Transverse colon (tissue), 3 donors: Measurements from ENCODE around the gene DNHD1.

Experiments
- POLR2A ChIP-seq: fragments of 450-650 bp; IDR thresholded peaks from one replicate; pipeline ENCODE4 v1.6.1; 2016; ENCODE audit warnings: antibody characterized with exemption, mild to moderate bottlenecking, moderate library complexity
- TF ChIP-seq, protein P1 (sequence below), 5 experiments: fragments of 200-600 bp in 3 of 5; fragments of 450-650 bp in 2 of 5; sonication (generic) in 3 of 5; IDR thresholded peaks; 1 replicate in 2 of 5; 2 replicates in 3 of 5; pipeline ENCODE4 v1.5.1; 2016 to 2017; ENCODE audit warnings: antibody characterized with exemption in 5 of 5, inconsistent platforms in 3 of 5, mild to moderate bottlenecking in 2 of 5, moderate library complexity in 1 of 5

GRCh38 chr11:6455070-6455469, 42.0 kb upstream of the DNHD1 start:
- TF ChIP-seq, protein P1, sequence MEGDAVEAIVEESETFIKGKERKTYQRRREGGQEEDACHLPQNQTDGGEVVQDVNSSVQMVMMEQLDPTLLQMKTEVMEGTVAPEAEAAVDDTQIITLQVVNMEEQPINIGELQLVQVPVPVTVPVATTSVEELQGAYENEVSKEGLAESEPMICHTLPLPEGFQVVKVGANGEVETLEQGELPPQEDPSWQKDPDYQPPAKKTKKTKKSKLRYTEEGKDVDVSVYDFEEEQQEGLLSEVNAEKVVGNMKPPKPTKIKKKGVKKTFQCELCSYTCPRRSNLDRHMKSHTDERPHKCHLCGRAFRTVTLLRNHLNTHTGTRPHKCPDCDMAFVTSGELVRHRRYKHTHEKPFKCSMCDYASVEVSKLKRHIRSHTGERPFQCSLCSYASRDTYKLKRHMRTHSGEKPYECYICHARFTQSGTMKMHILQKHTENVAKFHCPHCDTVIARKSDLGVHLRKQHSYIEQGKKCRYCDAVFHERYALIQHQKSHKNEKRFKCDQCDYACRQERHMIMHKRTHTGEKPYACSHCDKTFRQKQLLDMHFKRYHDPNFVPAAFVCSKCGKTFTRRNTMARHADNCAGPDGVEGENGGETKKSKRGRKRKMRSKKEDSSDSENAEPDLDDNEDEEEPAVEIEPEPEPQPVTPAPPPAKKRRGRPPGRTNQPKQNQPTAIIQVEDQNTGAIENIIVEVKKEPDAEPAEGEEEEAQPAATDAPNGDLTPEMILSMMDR (IDR thresholded peaks at IDR 0.05) = no peak
- no peak for TF ChIP-seq POLR2A
